Omental fat pad (tissue), 4 donors: ENCODE data around the gene ETV1. TPM values are rescaled to one million over a fixed set of nuclear protein-coding genes. Genes with fewer than 3 reads are reported as not detected.

Experiments
- ATAC-seq: fragments of 150-250 bp; one replicate; pipeline ENCODE4 v1.9.1; 2016; ENCODE audit warnings: mild to moderate bottlenecking, moderate library complexity; ENCODE audit not compliant: low FRiP score
- DNase-seq: peaks from one replicate; pipeline ENCODE4 v3.0.0-alpha.2; 2019; ENCODE audit warnings: low spot score
- total RNA-seq, 4 donors: library from RNA; depleted of rRNA; stranded (reverse); fragments of >200 nt; gene quantifications; one replicate each; pipeline ENCODE4 v1.1.0, GENCODE V29; 2016
- TF ChIP-seq, protein P1 (sequence below), 3 donors: fragments of 450-650 bp; IDR thresholded peaks; one replicate each; pipeline ENCODE4 v1.5.1; 2016 to 2017; ENCODE audit warnings: antibody characterized with exemption in 3 of 3, mild to moderate bottlenecking in 3 of 3, moderate library complexity in 2 of 3

The ETV1 gene
- total RNA-seq, 4 donors from 2014 or later = 1.3 to 8.8 (median 4.6) TPM

DNA sequence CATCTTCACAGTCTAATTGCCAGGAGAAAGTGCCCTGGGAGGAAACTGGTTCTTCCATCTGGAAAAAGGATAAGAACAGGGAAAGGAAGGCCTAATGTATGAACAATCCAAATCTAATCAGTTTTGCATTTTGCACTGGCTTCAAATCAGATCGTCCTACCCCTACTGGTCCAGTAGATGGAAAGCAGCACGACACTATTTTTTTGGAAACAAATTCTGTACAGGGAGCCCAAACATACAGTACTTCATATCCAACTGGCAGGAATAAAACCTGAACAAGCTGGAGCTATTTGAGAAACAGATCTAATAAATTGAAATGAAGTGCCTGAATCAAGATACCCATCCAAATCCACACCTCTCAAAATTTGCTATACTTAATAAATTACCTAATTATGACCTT lies 36.5 kb downstream of the ETV1 start:
- TF ChIP-seq, protein P1, sequence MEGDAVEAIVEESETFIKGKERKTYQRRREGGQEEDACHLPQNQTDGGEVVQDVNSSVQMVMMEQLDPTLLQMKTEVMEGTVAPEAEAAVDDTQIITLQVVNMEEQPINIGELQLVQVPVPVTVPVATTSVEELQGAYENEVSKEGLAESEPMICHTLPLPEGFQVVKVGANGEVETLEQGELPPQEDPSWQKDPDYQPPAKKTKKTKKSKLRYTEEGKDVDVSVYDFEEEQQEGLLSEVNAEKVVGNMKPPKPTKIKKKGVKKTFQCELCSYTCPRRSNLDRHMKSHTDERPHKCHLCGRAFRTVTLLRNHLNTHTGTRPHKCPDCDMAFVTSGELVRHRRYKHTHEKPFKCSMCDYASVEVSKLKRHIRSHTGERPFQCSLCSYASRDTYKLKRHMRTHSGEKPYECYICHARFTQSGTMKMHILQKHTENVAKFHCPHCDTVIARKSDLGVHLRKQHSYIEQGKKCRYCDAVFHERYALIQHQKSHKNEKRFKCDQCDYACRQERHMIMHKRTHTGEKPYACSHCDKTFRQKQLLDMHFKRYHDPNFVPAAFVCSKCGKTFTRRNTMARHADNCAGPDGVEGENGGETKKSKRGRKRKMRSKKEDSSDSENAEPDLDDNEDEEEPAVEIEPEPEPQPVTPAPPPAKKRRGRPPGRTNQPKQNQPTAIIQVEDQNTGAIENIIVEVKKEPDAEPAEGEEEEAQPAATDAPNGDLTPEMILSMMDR (IDR thresholded peaks at IDR 0.05) = no peak
- DNase-seq (no peak), ATAC-seq (no peak)

GRCh38 chr7:13949939-13950338 lies 39.5 kb downstream of the ETV1 start:
- ATAC-seq = no peak
- TF ChIP-seq, protein P1 (IDR thresholded peaks at IDR 0.05) = no peak
- no peak for DNase-seq

DNA sequence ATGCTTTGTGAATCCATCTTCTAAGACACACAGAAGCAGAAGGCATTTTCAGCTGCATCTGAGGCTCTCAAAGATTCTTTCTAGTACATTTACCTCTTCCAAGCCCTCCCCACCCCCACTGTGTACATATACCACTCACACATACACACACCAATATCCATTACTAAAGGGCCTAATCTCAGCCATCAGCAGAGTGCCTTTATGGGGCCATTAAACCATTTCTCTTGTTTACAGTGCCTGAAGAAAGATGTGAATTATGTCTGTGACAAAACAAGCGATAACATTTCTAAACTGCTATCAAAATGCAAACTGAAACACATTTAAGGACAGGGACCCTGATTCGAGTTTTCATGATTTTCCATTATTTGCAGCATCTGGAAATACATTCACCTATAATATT lies 40.0 kb downstream of the ETV1 start:
- TF ChIP-seq, protein P1 (IDR thresholded peaks at IDR 0.05) = no peak

GRCh38 chr7:13948019-13948801 lies 41.3 kb downstream of the ETV1 start:
- ATAC-seq (no peak), DNase-seq (no peak)

More for the DNA sequence above, 40.0 kb downstream of the ETV1 start:
- ATAC-seq = no peak
- no peak for DNase-seq

GRCh38 chr7:13947535-13947934 lies 41.9 kb downstream of the ETV1 start:
- DNase-seq (no peak), ATAC-seq (no peak)
- TF ChIP-seq, protein P1 (IDR thresholded peaks at IDR 0.05) = no peak

More at GRCh38 chr7:13948019-13948801, 41.3 kb downstream of the ETV1 start:
- TF ChIP-seq, protein P1 (IDR thresholded peaks at IDR 0.05) = no peak

GRCh38 chr7:13946181-13946580 lies 43.3 kb downstream of the ETV1 start:
- ATAC-seq = no peak
- TF ChIP-seq, protein P1 (IDR thresholded peaks at IDR 0.05) = no peak
- DNase-seq = no peak

DNA sequence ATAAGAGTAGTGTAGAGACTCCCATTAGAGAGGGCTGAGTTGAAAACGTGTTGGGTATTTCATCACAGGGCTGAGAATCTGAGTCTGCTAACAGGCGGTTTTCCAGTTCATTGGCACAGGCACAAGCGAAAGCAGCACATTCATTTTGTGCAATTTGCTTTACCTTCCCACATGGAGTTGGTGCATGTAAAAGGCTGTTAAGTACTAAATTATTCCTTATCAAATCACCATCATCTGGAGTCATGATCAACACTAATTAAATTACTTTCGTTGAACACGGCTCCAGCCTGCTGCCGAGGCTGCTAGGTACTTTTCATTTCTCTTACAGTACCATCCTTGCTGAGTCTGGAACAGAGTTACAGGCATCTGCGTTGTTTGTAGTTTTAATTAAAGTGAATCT lies 43.8 kb downstream of the ETV1 start:
- peak; percentile 85 for ATAC-seq
- no peak for DNase-seq
- TF ChIP-seq, protein P1 (IDR thresholded peaks at IDR 0.05) = no peak
